ENCODE measurements around the gene RGS5.

The RGS5 gene

GRCh38 chr1:163141556-163141955 lies 61.2 kb downstream of the RGS5 start:
- DNase-seq = no peak

DNA sequence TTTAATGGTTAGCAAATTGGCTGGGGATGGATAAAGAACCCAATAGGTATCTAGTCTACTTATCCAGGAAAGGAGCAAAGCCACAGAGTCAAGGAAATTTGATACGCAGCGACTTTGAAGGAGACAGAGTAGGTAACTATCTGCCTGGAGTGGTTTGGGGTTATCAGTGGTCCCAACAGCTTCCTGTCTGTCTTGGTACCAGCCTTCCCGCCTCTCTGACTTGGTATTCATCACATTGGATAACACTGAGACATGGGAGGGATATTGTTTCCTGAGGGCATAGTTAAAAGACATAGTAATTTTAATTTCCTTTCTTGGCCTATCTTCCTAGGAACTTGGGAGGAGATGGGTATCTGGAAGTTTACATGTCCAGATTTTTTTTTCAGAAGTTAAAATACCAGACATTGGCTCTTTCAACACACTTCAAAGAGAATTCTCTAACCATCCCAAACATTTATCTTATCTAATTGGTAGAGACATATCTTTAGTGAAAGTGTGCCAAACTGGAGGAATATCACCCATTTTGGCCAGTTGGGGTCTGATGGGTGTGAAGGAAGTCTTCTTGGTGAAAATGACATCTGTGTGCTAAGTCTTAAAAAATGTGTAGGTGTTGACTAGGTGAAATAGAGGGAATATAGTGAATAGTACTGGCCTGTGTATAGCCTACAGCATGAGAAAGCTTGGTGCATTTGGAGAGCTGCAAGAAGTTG lies 65.0 kb downstream of the RGS5 start:
- no peak for DNase-seq

GRCh38 chr1:163131981-163132380 lies 70.7 kb downstream of the RGS5 start:
- DNase-seq = no peak

DNA sequence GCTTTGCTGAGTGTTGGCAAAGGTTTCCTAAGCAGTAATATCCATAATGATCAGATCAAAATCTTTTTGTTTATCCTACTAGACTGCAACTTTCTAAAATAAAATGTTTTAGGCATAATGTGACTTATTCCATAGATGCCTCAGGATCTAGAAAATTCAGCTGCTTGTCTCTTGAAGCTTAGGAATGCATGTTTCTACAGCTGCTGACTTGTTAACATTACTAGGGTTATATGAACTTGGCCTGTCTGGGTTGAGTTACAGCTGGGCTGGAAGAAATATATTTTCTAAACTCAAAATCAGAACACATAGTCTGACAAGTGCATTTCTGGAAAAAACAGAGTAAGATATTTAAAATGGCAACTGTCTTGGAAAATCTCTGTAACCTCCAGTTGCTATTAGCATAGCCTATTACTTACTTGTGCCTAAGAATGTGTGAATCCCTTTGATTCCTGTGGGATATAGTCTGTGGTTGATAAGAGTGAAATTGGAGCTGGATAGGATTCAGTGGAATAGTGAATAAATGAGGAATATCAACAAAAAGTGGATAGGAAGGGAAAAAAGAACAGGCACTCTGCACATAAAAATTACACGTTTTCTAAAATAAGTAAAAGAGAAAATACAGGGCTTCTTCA lies 72.4 kb downstream of the RGS5 start:
- no peak for DNase-seq

- DNase-seq = no peak
Observed at GRCh38 chr1:163128282-163128681, 74.4 kb downstream of the RGS5 start.

DNA sequence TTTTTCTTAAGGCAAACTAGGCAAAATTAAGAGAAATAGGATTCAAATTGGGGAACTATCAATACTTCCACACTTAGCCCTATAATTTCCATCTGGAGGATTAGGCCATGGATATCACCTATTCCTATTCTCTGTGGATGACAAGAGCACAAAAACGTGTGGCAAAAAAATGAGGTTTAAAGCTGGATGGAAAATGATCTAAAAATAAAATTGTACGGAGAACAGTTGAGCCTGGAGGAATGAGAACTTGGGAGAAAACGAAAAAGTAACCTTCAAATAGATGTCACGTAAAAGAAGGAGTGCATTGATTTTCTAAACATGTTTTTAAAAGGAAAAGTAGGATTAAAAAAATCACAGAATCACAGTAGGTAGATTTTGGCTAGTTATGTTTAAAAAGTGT lies 77.9 kb downstream of the RGS5 start:
- no peak for DNase-seq

DNA sequence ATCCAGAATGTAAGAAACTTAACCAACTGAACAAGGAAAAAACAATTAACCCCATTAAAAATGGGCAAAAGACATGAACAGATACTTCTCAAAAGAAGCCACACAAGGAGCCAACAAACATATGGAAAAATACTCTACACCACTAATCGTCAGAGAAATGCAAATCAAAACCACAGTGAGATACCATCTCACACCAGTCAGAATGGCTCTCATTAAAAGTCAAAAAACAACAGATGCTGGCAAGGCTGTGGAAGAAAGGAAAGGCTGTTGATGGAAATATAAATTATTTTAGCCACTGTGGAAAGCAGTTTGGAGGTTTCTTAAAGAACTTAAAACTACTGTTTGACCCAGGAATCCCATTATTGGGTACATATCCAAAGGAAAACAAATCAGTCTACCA lies 82.3 kb downstream of the RGS5 start:
- DNase-seq = no peak

DNA sequence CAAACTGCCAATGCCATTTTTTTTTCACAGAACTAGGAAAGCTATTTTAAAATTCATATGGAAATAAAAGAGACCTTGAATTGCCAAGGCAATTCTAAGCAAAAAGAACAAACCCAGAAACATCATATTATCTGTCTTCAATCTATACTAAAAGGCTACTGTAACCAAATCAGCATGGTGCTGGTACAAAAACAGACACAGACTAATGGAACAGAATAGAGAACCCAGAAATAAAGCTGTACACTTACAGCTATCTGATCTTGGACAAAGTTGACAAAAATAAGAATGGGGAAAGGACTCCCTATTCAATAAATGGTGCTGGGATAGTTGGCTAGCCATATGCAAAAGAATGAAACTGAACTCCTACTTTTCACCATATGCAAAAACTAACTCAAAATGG lies 83.0 kb downstream of the RGS5 start:
- no peak for DNase-seq

DNA sequence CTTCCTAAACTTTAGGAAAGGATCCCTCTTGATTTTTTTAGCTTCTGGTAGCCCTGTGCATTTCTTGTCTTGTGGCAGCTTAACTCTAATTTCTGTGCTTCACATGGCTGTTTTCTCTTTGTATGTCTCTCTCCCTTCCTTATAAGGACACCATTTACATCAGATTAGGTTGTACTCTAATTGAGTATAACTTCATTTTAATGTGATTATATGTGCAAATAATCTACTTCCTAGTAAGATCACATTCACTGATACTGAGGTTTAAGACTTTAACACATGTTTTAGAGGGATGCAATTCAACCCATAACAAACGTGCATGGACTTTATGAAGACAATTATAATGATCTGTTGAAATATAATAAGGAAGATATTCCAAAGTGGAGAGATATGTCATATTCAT lies 86.8 kb downstream of the RGS5 start:
- DNase-seq = no peak

DNA sequence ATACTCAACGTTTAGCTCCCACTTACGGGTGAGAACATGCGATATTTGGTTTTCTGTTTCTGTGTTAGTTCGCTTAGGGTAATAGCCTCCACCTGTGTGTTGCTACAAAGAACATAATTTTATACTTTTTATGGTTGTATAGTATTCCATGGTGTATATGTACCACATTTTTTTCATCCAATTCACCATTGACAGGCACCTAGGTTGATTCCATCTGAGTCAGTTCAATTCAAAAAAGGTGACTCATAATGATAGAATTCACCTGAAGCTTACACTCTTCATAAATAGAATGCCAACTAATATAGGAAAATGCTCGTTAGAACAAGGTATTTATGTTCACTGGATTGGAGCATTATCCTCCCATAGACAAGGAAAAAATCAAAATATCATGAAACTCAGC lies 95.1 kb downstream of the RGS5 start:
- no peak for DNase-seq

DNA sequence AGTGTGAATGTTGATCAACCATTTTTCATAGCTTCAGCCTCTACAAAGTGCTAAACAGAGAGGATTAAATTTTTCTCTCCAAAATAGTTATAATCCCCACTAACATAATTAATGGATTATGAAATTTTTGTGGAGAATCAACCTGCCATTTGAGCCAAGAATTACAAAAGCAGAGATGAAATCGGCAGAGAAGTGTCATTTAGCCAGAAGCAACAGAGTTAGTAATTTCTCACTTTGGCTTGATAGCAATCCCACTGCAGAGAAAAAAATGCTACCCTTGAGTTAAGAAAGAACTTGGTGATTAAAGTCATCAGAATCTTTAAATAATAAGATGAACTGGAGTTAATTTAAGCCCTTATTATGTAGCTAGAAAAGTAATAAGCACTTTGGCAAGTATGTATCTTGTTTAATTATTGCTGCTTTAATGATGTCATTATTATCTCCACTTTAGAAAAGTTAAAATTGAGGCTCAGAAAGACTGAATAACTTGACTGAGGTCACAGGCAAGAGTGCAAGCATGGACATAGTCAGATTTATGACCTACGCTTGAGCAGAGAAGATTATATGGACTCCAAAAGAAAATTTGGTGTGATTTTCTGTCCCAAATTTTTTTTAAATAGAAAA lies 96.2 kb downstream of the RGS5 start:
- no peak for DNase-seq

- no peak for DNase-seq
Observed at GRCh38 chr1:163104385-163105099, 98.2 kb downstream of the RGS5 start.

DNA sequence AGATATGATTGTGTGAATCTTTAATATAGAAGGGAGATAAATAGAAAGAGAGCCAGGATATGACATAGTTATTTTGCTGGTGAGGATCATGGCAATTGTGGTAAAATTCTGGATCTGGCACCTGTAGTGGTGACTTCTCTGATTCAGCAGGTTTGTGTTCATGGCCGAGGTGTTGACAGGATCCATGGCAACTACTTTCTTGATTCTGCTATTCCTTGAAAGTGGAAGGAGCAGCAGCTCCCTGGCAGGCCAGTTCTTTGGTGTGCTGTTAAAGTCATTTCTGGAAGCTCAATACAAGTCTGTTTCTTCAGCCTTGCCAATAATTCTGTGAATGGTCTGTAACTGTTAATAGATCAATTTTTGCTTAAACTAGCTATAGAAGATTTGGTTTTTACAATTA lies 100.1 kb downstream of the RGS5 start:
- DNase-seq = no peak

GRCh38 chr1:163095213-163095612 lies 107.5 kb downstream of the RGS5 start:
- no peak for DNase-seq

- DNase-seq = no peak
Observed at GRCh38 chr1:163094589-163094988, 108.1 kb downstream of the RGS5 start.

DNA sequence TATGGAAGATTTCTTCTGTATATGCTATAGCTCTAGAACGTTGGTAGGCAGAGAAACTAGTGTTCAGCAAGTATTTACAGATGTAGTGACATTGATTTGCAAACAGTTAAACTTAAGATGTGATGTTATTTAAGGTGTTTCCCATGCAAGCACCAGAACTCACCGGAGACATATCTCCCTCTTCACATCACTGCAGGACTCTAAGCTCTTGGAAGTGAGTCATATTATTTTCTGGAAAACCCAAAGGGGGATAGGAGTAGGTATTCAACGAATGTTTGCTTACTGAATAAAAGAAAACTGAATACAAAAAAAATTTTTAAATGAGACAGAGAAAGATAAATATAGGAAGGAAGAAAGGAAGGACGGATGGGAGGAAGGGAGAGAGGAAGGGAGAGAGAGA lies 108.5 kb downstream of the RGS5 start:
- DNase-seq = no peak

- DNase-seq = no peak
Observed at GRCh38 chr1:163093579-163093978, 109.1 kb downstream of the RGS5 start.

GRCh38 chr1:163093169-163093568 lies 109.5 kb downstream of the RGS5 start:
- DNase-seq = no peak
